Activated T-cell treated with anti-CD3 and anti-CD28 coated beads, Interleukin-2, amount 50 U/mL, for 1 hour (primary cell): ENCODE results near the gene ALDH1L1.
"Not testable (repeated sequence)": the region's sequence is repeated elsewhere in the genome, so short reads cannot be mapped to it uniquely, and the experiment has no call there.

Experiments
- DNase-seq: peaks from one replicate; pipeline ENCODE4 v3.0.0-alpha.2; 2020

The ALDH1L1 gene

GRCh38 chr3:126078866-126079265, 101.5 kb downstream of the ALDH1L1 start:
- no peak for DNase-seq

- no peak for DNase-seq
These were observed 102.6 kb downstream of the ALDH1L1 start for GRCh38 chr3:126077754-126078153.

- no peak for DNase-seq
These were observed 104.2 kb downstream of the ALDH1L1 start for GRCh38 chr3:126076140-126076539.

GRCh38 chr3:126070146-126070545, 110.2 kb downstream of the ALDH1L1 start:
- DNase-seq: no peak

GRCh38 chr3:126067959-126068358, 112.4 kb downstream of the ALDH1L1 start:
- no peak for DNase-seq

- DNase-seq: not testable (repeated sequence)
These were observed 113.7 kb downstream of the ALDH1L1 start for GRCh38 chr3:126066676-126067075.

GRCh38 chr3:126065876-126066275, 114.5 kb downstream of the ALDH1L1 start:
- no peak for DNase-seq

- DNase-seq: no peak
These were observed 115.6 kb downstream of the ALDH1L1 start for GRCh38 chr3:126064627-126065258.

GRCh38 chr3:126063358-126063965, 116.9 kb downstream of the ALDH1L1 start:
- no peak for DNase-seq

- no peak for DNase-seq
These were observed 118.9 kb downstream of the ALDH1L1 start for GRCh38 chr3:126061301-126062032.

- no peak for DNase-seq
These were observed 119.7 kb downstream of the ALDH1L1 start for GRCh38 chr3:126060613-126061145.

- no peak for DNase-seq
These were observed 121.7 kb downstream of the ALDH1L1 start for GRCh38 chr3:126058666-126059065.

- no peak for DNase-seq
These were observed 122.5 kb downstream of the ALDH1L1 start for GRCh38 chr3:126057936-126058335.

- DNase-seq: no peak
These were observed 122.9 kb downstream of the ALDH1L1 start for GRCh38 chr3:126057501-126057819.

GRCh38 chr3:126056681-126057500, 123.5 kb downstream of the ALDH1L1 start:
- no peak for DNase-seq

GRCh38 chr3:126056088-126056487, 124.3 kb downstream of the ALDH1L1 start:
- DNase-seq: no peak

- no peak for DNase-seq
These were observed 125.5 kb downstream of the ALDH1L1 start for GRCh38 chr3:126054870-126055269.

- DNase-seq: no peak
These were observed 126.3 kb downstream of the ALDH1L1 start for GRCh38 chr3:126053949-126054569.
